ENCODE data around the gene NDNF.
A peak's percentile ranks its signal among the peaks of the same experiment; 100 is the strongest.

The NDNF gene

GRCh38 chr4:121071640-121072223 lies 603 bp downstream of the NDNF start:
- H3K27ac ChIP-seq (ENCODE audit: low read depth, low read length) = no peak overlapping the region
- no peaks in the 10 kb centered on the region for H3K9me3 ChIP-seq (ENCODE audit: control insufficient read depth in 1 of 2, low read length in 2 of 2)
- H3K27me3 ChIP-seq (ENCODE audit: control insufficient read depth in 1 of 2, insufficient read depth in 2 of 2, low read length in 2 of 2) = peaks cover 34 to 56% of the 10 kb centered on the region in 2 donors
- H3K9ac ChIP-seq (ENCODE audit: low read depth in 1 of 2, low read length in 2 of 2) = no peak overlapping the region
- H3K36me3 ChIP-seq (ENCODE audit: control insufficient read depth in 1 of 2, insufficient read depth in 2 of 2, low read length in 2 of 2) = no peaks in the 10 kb centered on the region
- H3K4me1 ChIP-seq (ENCODE audit: control insufficient read depth in 1 of 2, insufficient read depth in 2 of 2, low read length in 2 of 2) = peaks cover 13 to 15% of the 10 kb centered on the region in 2 donors
- H3K4me3 ChIP-seq (ENCODE audit: low read depth in 1 of 2, low read length in 2 of 2) = peak overlapping the region; percentile 56 to 61

GRCh38 chr4:121070696-121071639 lies 1.4 kb downstream of the NDNF start:
- Histone ChIP-seq H3K27me3 (ENCODE audit: control insufficient read depth in 1 of 2, insufficient read depth in 2 of 2, low read length in 2 of 2) (peaks cover 34 to 56% of the 10 kb centered on the region in 2 donors), H3K9ac (ENCODE audit: low read depth in 1 of 2, low read length in 2 of 2) (no peak overlapping the region), H3K36me3 (ENCODE audit: control insufficient read depth in 1 of 2, insufficient read depth in 2 of 2, low read length in 2 of 2) (no peaks in the 10 kb centered on the region), H3K4me3 (ENCODE audit: low read depth in 1 of 2, low read length in 2 of 2) (peak overlapping the region; percentile 56 to 61), H3K4me1 (ENCODE audit: control insufficient read depth in 1 of 2, insufficient read depth in 2 of 2, low read length in 2 of 2) (peaks cover 13 to 15% of the 10 kb centered on the region in 2 donors), H3K9me3 (ENCODE audit: control insufficient read depth in 1 of 2, low read length in 2 of 2) (no peaks in the 10 kb centered on the region), H3K27ac (ENCODE audit: low read depth, low read length) (no peak overlapping the region)

GRCh38 chr4:121070274-121070673 lies 2.1 kb downstream of the NDNF start:
- Histone ChIP-seq H3K4me1 (ENCODE audit: control insufficient read depth in 1 of 2, insufficient read depth in 2 of 2, low read length in 2 of 2) (peaks cover 13 to 15% of the 10 kb centered on the region in 2 donors), H3K27me3 (ENCODE audit: control insufficient read depth in 1 of 2, insufficient read depth in 2 of 2, low read length in 2 of 2) (peaks cover 34 to 56% of the 10 kb centered on the region in 2 donors), H3K27ac (ENCODE audit: low read depth, low read length) (no peak overlapping the region), H3K36me3 (ENCODE audit: control insufficient read depth in 1 of 2, insufficient read depth in 2 of 2, low read length in 2 of 2) (no peaks in the 10 kb centered on the region), H3K9ac (ENCODE audit: low read depth in 1 of 2, low read length in 2 of 2) (no peak overlapping the region), H3K9me3 (ENCODE audit: control insufficient read depth in 1 of 2, low read length in 2 of 2) (no peaks in the 10 kb centered on the region), H3K4me3 (ENCODE audit: low read depth in 1 of 2, low read length in 2 of 2) (no peak overlapping the region)

- no peak overlapping the region for H3K9ac ChIP-seq (ENCODE audit: low read depth in 1 of 2, low read length in 2 of 2)
- no peaks in the 10 kb centered on the region for H3K9me3 ChIP-seq (ENCODE audit: control insufficient read depth in 1 of 2, low read length in 2 of 2)
- peaks cover 13 to 15% of the 10 kb centered on the region in 2 donors for H3K4me1 ChIP-seq (ENCODE audit: control insufficient read depth in 1 of 2, insufficient read depth in 2 of 2, low read length in 2 of 2)
- peaks cover 29 to 50% of the 10 kb centered on the region in 2 donors for H3K27me3 ChIP-seq (ENCODE audit: control insufficient read depth in 1 of 2, insufficient read depth in 2 of 2, low read length in 2 of 2)
- H3K36me3 ChIP-seq (ENCODE audit: control insufficient read depth in 1 of 2, insufficient read depth in 2 of 2, low read length in 2 of 2) = no peaks in the 10 kb centered on the region
- no peak overlapping the region for H3K4me3 ChIP-seq (ENCODE audit: low read depth in 1 of 2, low read length in 2 of 2)
- H3K27ac ChIP-seq (ENCODE audit: low read depth, low read length) = no peak overlapping the region
Measured at GRCh38 chr4:121069430-121069829, 2.9 kb downstream of the NDNF start.

- no peaks in the 10 kb centered on the region for H3K4me1 ChIP-seq (ENCODE audit: control insufficient read depth in 1 of 2, insufficient read depth in 2 of 2, low read length in 2 of 2)
- no peak overlapping the region for H3K27ac ChIP-seq (ENCODE audit: low read depth, low read length)
- peaks cover 1 to 12% of the 10 kb centered on the region in 2 donors for H3K27me3 ChIP-seq (ENCODE audit: control insufficient read depth in 1 of 2, insufficient read depth in 2 of 2, low read length in 2 of 2)
- no peaks in the 10 kb centered on the region for H3K9me3 ChIP-seq (ENCODE audit: control insufficient read depth in 1 of 2, low read length in 2 of 2)
- H3K4me3 ChIP-seq (ENCODE audit: low read depth in 1 of 2, low read length in 2 of 2) = no peak overlapping the region
- no peak overlapping the region for H3K9ac ChIP-seq (ENCODE audit: low read depth in 1 of 2, low read length in 2 of 2)
- H3K36me3 ChIP-seq (ENCODE audit: control insufficient read depth in 1 of 2, insufficient read depth in 2 of 2, low read length in 2 of 2) = no peaks in the 10 kb centered on the region
Measured at GRCh38 chr4:121064482-121064881, 7.9 kb downstream of the NDNF start.

- Histone ChIP-seq H3K4me3 (ENCODE audit: low read depth in 1 of 2, low read length in 2 of 2) (no peak overlapping the region), H3K27me3 (ENCODE audit: control insufficient read depth in 1 of 2, insufficient read depth in 2 of 2, low read length in 2 of 2) (peaks cover 0 to 6% of the 10 kb centered on the region in 2 donors), H3K4me1 (ENCODE audit: control insufficient read depth in 1 of 2, insufficient read depth in 2 of 2, low read length in 2 of 2) (no peaks in the 10 kb centered on the region), H3K36me3 (ENCODE audit: control insufficient read depth in 1 of 2, insufficient read depth in 2 of 2, low read length in 2 of 2) (no peaks in the 10 kb centered on the region), H3K9ac (ENCODE audit: low read depth in 1 of 2, low read length in 2 of 2) (no peak overlapping the region), H3K9me3 (ENCODE audit: control insufficient read depth in 1 of 2, low read length in 2 of 2) (no peaks in the 10 kb centered on the region), H3K27ac (ENCODE audit: low read depth, low read length) (no peak overlapping the region)
Measured at GRCh38 chr4:121062521-121062920, 9.8 kb downstream of the NDNF start.

GRCh38 chr4:121061861-121062260 lies 10.5 kb downstream of the NDNF start:
- Histone ChIP-seq H3K36me3 (ENCODE audit: control insufficient read depth in 1 of 2, insufficient read depth in 2 of 2, low read length in 2 of 2) (no peaks in the 10 kb centered on the region), H3K4me1 (ENCODE audit: control insufficient read depth in 1 of 2, insufficient read depth in 2 of 2, low read length in 2 of 2) (no peaks in the 10 kb centered on the region), H3K9ac (ENCODE audit: low read depth in 1 of 2, low read length in 2 of 2) (no peak overlapping the region), H3K4me3 (ENCODE audit: low read depth in 1 of 2, low read length in 2 of 2) (no peak overlapping the region), H3K27ac (ENCODE audit: low read depth, low read length) (no peak overlapping the region), H3K9me3 (ENCODE audit: control insufficient read depth in 1 of 2, low read length in 2 of 2) (no peaks in the 10 kb centered on the region), H3K27me3 (ENCODE audit: control insufficient read depth in 1 of 2, insufficient read depth in 2 of 2, low read length in 2 of 2) (peaks cover 0 to 5% of the 10 kb centered on the region in 2 donors)

- Histone ChIP-seq H3K4me3 (ENCODE audit: low read depth in 1 of 2, low read length in 2 of 2) (no peak overlapping the region), H3K36me3 (ENCODE audit: control insufficient read depth in 1 of 2, insufficient read depth in 2 of 2, low read length in 2 of 2) (no peaks in the 10 kb centered on the region), H3K9me3 (ENCODE audit: control insufficient read depth in 1 of 2, low read length in 2 of 2) (no peaks in the 10 kb centered on the region), H3K4me1 (ENCODE audit: control insufficient read depth in 1 of 2, insufficient read depth in 2 of 2, low read length in 2 of 2) (no peaks in the 10 kb centered on the region), H3K27ac (ENCODE audit: low read depth, low read length) (no peak overlapping the region), H3K9ac (ENCODE audit: low read depth in 1 of 2, low read length in 2 of 2) (no peak overlapping the region), H3K27me3 (ENCODE audit: control insufficient read depth in 1 of 2, insufficient read depth in 2 of 2, low read length in 2 of 2) (peaks cover 0 to 3% of the 10 kb centered on the region in 2 donors)
Measured at GRCh38 chr4:121061215-121061614, 11.1 kb downstream of the NDNF start.

- Histone ChIP-seq H3K4me1 (ENCODE audit: control insufficient read depth in 1 of 2, insufficient read depth in 2 of 2, low read length in 2 of 2) (no peaks in the 10 kb centered on the region), H3K36me3 (ENCODE audit: control insufficient read depth in 1 of 2, insufficient read depth in 2 of 2, low read length in 2 of 2) (no peaks in the 10 kb centered on the region), H3K27me3 (ENCODE audit: control insufficient read depth in 1 of 2, insufficient read depth in 2 of 2, low read length in 2 of 2) (no peaks in the 10 kb centered on the region), H3K9ac (ENCODE audit: low read depth in 1 of 2, low read length in 2 of 2) (no peak overlapping the region), H3K27ac (ENCODE audit: low read depth, low read length) (no peak overlapping the region), H3K4me3 (ENCODE audit: low read depth in 1 of 2, low read length in 2 of 2) (no peak overlapping the region), H3K9me3 (ENCODE audit: control insufficient read depth in 1 of 2, low read length in 2 of 2) (no peaks in the 10 kb centered on the region)
Measured at GRCh38 chr4:121057466-121057922, 14.8 kb downstream of the NDNF start.

GRCh38 chr4:121056066-121056465 lies 16.3 kb downstream of the NDNF start:
- H3K36me3 ChIP-seq (ENCODE audit: control insufficient read depth in 1 of 2, insufficient read depth in 2 of 2, low read length in 2 of 2) = no peaks in the 10 kb centered on the region
- no peak overlapping the region for H3K9ac ChIP-seq (ENCODE audit: low read depth in 1 of 2, low read length in 2 of 2)
- H3K4me3 ChIP-seq (ENCODE audit: low read depth in 1 of 2, low read length in 2 of 2) = no peak overlapping the region
- H3K4me1 ChIP-seq (ENCODE audit: control insufficient read depth in 1 of 2, insufficient read depth in 2 of 2, low read length in 2 of 2) = no peaks in the 10 kb centered on the region
- H3K27ac ChIP-seq (ENCODE audit: low read depth, low read length) = no peak overlapping the region
- no peaks in the 10 kb centered on the region for H3K9me3 ChIP-seq (ENCODE audit: control insufficient read depth in 1 of 2, low read length in 2 of 2)
- no peaks in the 10 kb centered on the region for H3K27me3 ChIP-seq (ENCODE audit: control insufficient read depth in 1 of 2, insufficient read depth in 2 of 2, low read length in 2 of 2)
